NCI-H226 (cell line): ENCODE measurements around the gene ZBTB6.
A peak's percentile ranks its signal among the peaks of the same experiment; 100 is the strongest.
"Not testable (repeated sequence)": the region's sequence is repeated elsewhere in the genome, so short reads cannot be mapped to it uniquely, and the experiment has no call there.

Experiments
- DNase-seq: peaks from one replicate; pipeline ENCODE4 v3.0.0-alpha.2; 2015

Gene ZBTB6

GRCh38 chr9:122923947-122924346 is 10.8 kb upstream of the ZBTB6 start:
- DNase-seq, result no peak

GRCh38 chr9:122922713-122923112 is 9.6 kb upstream of the ZBTB6 start:
- DNase-seq, result no peak

DNA sequence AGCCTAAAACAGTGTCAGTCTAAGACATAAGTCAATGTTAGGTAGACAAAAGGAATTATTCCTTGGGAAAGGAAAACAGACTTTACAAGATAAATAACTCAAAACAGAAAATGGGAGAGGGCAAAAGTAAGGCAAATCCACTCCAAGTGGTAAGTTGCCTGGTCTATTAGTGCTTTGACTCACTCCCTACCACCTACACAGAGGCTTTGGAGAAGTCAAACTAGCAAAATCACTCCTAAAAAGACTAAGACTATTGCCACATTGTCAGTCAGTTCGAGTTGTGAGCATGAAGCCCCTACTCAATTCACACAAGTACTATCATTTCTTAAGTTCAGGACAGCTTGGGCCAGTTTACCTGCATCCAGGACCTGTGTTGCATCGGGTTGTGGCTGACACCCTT is 5.2 kb upstream of the ZBTB6 start:
- no peak for DNase-seq

GRCh38 chr9:122912671-122912963 is 506 bp downstream of the ZBTB6 start:
- no peak for DNase-seq

- DNase-seq, result not testable (repeated sequence)
These were observed 7.0 kb downstream of the ZBTB6 start for GRCh38 chr9:122906122-122906521.

DNA sequence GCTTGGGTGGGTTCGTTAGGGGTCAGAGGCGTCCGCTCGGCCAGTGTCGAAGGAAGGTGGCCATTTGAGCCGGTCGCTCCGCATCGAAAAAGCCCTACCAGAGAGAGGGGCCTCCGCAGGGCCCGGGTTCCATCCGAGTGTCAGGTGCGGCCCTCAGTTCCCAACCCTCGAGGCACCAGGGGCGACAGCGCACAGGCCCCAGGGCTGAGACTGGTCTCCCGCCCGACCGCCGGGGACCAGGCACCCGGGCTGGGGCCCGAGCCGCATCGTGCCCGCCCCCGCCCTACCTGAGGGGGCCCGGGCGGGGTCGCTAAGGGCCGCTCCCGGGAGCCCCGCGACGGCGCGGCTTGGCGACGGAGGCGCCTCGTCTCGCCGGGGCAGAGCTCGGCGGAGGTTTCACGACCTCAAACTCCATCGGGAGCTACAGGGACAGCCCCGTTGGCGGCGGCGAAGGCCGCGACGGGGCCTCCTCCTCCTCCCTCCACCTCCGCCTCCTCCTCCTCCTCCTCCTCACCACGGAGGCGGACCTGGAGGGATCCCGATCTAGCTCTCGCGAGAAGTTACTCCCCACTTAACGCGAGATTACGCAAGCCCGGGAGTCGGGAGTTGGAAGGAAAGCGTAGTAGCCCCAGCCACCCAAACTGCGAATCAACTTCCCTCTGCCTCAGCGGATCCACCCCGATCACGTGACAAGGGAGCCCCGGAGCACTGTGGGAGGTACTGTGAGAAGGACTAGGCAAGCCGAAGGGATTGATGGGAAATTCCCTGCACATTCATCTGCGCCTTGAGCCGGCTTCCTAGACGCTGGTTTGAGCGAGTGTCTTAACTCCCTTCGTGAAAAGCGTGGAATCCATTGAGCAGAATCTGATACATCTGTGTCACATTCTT is 8.1 kb downstream of the ZBTB6 start, which contains the start of gene RC3H2:
Gene RC3H2, minus strand, starts transcription at position 537 of the 888 bp plus-strand sequence. CDS start 7,850 bp downstream, outside the sequence.
- peak; percentile 100 for DNase-seq

DNA sequence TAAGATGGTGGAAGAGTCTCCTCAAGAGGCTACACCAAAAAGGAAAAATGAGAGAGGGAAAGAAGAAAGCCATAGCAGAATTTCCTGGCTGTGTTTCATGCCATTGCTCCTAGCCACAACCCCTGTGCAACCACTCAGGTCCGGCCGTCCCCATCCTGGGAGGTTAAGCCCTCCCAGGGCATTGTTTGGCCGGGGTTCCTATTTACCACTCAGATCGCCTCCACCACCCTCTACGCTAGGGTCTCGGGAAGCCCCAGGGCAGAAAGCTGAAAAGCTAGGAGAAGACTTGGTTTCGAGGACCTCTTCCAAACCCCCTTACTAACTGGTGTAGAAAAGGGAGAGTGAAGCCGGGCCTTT is 8.7 kb downstream of the ZBTB6 start:
- DNase-seq, result no peak

GRCh38 chr9:122900791-122901190 is 12.3 kb downstream of the ZBTB6 start:
- no peak for DNase-seq

- no peak for DNase-seq
These were observed 15.2 kb downstream of the ZBTB6 start for GRCh38 chr9:122897969-122898368.

GRCh38 chr9:122888480-122888879 is 24.6 kb downstream of the ZBTB6 start:
- DNase-seq, result no peak

DNA sequence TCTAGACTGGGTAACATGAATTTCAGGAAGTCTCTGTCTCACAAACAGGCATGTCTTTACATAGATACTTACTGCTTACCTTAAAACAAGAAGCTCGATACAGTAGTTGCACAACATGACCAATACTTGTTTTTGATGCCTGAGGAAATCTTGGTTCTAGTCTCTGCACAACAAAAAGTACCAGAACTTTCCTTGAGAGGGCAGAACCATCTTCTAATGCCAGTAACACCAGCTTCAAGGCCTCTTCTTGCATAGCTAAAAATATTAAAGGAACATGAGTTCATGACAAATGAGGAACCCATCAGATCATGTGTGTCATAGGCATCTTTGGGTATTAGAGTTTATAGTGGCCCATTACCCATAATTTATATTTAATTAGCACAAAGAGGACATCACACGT is 30.0 kb downstream of the ZBTB6 start:
- no peak for DNase-seq

DNA sequence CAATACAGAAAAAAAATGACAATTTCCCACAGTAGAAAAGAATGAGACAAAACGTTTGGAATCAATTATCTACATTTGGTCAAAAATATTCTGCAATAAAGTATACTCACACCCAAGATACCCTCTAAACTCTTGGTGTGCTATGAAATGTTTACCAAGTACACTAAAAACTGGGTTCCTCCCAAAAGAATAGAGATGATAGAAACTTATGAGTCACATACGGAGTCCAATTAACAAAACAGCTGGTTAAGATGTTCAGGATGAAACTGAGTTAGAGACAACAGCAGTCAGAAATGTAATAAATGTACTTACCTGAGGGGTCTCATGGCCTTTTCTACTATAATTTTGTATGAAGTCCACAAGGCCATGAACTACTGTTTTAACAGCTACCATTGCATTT is 33.7 kb downstream of the ZBTB6 start:
- no peak for DNase-seq

- DNase-seq, result no peak
These were observed 37.6 kb downstream of the ZBTB6 start for GRCh38 chr9:122875523-122875922.

- DNase-seq, result not testable (repeated sequence)
These were observed 45.8 kb downstream of the ZBTB6 start for GRCh38 chr9:122867276-122867675.

DNA sequence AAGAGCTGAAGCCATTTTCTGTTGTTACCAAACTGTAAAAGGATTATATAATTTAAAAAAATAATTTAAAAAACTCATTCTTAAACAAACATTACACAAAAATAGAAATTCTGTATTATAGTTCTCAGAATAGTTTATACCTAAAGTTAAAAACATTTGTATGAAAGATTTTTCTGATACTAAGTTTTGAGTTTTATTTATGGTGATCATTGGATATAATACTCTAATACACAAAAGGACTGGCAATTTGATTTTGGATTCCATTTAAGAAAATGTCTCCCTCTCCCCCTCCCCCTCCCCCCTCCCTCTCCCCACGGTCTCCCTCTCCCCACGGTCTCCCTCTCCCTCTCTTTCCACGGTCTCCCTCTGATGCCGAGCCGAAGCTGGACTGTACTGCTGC is 47.0 kb downstream of the ZBTB6 start:
- DNase-seq, result no peak

DNA sequence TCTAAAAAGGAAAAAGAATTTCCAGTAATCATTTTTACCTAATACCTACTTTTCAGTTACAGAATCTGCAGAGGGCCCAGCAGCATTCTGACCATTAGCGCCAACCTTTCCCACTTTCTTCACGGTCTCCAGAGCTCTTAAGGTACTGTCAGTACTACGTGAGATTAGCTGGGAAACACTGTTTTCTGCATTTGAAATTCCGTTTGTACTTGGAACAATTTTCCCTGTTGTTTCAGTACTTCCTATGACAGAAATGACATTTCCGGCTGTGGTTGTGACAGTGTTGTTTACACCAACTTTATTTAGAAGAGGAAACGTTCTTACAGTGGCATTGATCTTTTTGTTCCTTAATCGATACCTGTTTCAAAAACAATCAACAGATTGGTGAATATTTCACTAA is 47.8 kb downstream of the ZBTB6 start:
- no peak for DNase-seq

GRCh38 chr9:122863407-122863806 is 49.7 kb downstream of the ZBTB6 start:
- no peak for DNase-seq

DNA sequence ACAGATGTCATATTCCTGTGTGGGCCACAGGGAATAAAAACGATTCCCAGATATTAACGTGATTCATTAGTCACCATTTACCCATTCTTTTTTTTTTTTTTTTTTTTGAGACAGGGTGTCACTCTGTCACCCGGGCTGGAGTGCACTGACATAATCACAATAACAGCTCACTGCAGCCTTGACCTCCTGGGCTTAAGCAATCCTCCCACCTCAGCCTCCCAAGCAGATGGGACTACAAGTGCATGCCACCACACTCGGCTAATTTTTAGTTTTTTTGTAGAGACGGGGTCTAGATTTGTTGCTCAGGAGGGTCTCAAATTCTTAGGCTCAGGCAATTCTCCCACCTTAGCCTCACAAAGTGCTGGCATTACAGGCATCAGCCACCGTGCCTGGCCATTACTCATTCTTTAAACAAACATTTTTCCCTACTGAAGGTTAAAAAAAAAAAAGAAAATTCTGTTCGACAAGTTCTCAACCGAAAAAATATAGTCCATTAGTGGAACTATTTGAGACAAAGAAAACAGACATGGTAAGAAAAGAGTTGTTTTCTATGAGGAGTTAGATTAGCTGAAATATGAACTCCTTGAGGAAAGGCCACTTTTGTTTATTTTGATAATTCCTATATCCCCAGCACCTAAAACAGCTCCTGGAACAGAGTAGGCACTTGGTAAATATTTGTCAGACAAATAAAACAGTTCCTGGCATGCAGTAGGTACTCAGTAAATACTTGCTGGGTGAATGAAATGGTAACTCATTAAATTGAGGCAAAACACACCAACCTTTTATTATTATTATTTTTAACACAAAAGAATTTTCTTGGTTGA is 52.6 kb downstream of the ZBTB6 start:
- no peak for DNase-seq
